ENCODE data around the gene ANKRD16.
"Not testable (repeated sequence)": the region's sequence is repeated elsewhere in the genome, so short reads cannot be mapped to it uniquely, and the experiment has no call there.

Gene ANKRD16

DNA sequence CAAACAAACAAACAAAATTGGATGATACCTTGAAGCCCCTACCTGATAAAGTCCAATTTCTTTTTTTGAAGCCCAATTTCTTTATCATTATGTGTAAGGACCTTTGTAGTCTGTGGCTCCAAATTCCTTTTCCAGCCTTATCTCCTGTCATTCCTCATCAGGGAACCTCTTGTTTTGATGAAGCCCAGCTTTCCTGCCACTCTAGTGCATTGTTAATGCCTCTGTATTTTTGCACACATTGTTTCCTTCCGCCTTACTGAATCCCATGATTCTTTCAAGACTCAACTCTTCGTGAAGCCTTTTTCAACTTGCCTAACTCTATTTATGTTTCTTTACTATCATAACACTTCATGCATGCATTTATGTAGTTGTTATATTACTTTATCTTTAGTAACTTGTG, 3.6 kb upstream of the ANKRD16 start:
- Histone ChIP-seq H3K27me3 (replicated peaks; ENCODE audit: control insufficient read depth, insufficient read depth, low read length) (no peaks in the 10 kb centered on the region), H3K4me1 (ENCODE audit: control insufficient read depth, insufficient read depth, low read length) (peaks cover 27% of the 10 kb centered on the region), H3K36me3 (ENCODE audit: control insufficient read depth, insufficient read depth, low read length, severe bottlenecking) (peaks cover 29% of the 10 kb centered on the region), H3K9ac (ENCODE audit: low read length) (no peak overlapping the region), H3K9me3 (ENCODE audit: control insufficient read depth, low read length) (no peaks in the 10 kb centered on the region), H3K4me3 (ENCODE audit: low read length) (no peak overlapping the region)
- DNase-seq (ENCODE audit: low read depth): no peak

DNA sequence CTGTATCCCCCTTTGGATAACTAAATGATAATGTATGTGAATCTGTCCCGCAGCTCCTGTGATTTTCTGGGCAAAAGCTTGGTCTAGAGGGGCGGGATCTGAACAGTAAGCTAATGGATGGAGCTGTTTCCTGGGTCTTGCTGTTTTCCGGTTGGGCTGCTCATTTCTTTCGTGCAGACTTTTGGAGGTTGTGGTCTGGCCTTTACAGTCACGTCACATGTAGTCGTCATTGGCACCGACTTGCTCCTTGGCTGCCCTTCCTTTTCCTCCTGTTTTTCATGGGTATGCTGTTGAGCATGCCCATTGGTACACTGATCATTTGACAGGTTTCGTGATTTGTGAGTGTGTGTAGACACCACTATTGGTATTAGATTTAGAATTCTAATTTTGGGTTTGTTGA, 2.3 kb upstream of the ANKRD16 start:
- peak overlapping the region; percentile 40 for H3K4me3 ChIP-seq (ENCODE audit: low read length)
- no peak for DNase-seq (ENCODE audit: low read depth)
- no peak overlapping the region for H3K9ac ChIP-seq (ENCODE audit: low read length)
- H3K36me3 ChIP-seq (ENCODE audit: control insufficient read depth, insufficient read depth, low read length, severe bottlenecking): peaks cover 30% of the 10 kb centered on the region
- H3K9me3 ChIP-seq (ENCODE audit: control insufficient read depth, low read length): no peaks in the 10 kb centered on the region
- H3K4me1 ChIP-seq (ENCODE audit: control insufficient read depth, insufficient read depth, low read length): peaks cover 31% of the 10 kb centered on the region
- no peaks in the 10 kb centered on the region for H3K27me3 ChIP-seq (replicated peaks; ENCODE audit: control insufficient read depth, insufficient read depth, low read length)

- H3K9ac ChIP-seq (ENCODE audit: low read length): peak overlapping the region; percentile 82
- H3K4me3 ChIP-seq (ENCODE audit: low read length): peak overlapping the region; percentile 84
- H3K4me1 ChIP-seq (ENCODE audit: control insufficient read depth, insufficient read depth, low read length): peaks cover 31% of the 10 kb centered on the region
- DNase-seq (ENCODE audit: low read depth): no peak
- H3K36me3 ChIP-seq (ENCODE audit: control insufficient read depth, insufficient read depth, low read length, severe bottlenecking): peaks cover 30% of the 10 kb centered on the region
- H3K9me3 ChIP-seq (ENCODE audit: control insufficient read depth, low read length): no peaks in the 10 kb centered on the region
- H3K27me3 ChIP-seq (replicated peaks; ENCODE audit: control insufficient read depth, insufficient read depth, low read length): no peaks in the 10 kb centered on the region
Measured at GRCh38 chr10:5891009-5891408, 1.3 kb upstream of the ANKRD16 start.

DNA sequence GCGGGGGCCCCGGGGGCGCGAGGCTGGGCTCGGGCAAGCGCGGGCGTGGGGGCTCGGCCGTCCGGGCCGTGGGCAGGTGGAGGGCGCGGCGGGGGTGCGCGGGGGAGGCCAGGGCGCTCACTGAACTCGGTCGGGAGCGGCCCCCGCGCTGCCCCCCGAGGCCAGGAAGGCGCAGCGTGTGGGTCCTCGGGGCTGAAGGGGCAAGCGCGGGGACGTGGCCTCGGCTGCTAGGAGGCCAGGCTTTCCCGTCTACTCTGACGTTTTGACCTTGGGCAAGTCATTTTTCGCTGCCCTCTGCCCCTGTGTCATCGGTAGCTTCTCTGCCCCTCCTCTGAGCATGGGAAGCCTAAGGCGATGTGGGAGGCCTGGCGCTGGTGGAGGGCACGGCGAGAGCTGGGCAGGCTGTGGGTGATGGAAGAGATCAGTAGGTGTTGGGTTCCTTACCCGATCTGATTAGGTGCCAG, 791 bp upstream of the ANKRD16 start:
- H3K9ac ChIP-seq (ENCODE audit: low read length): peak overlapping the region; percentile 82
- H3K4me1 ChIP-seq (ENCODE audit: control insufficient read depth, insufficient read depth, low read length): peaks cover 31% of the 10 kb centered on the region
- no peaks in the 10 kb centered on the region for H3K27me3 ChIP-seq (replicated peaks; ENCODE audit: control insufficient read depth, insufficient read depth, low read length)
- H3K9me3 ChIP-seq (ENCODE audit: control insufficient read depth, low read length): no peaks in the 10 kb centered on the region
- peak; percentile 60 for DNase-seq (ENCODE audit: low read depth)
- H3K36me3 ChIP-seq (ENCODE audit: control insufficient read depth, insufficient read depth, low read length, severe bottlenecking): peaks cover 30% of the 10 kb centered on the region
- peak overlapping the region; percentile 84 for H3K4me3 ChIP-seq (ENCODE audit: low read length)

DNA sequence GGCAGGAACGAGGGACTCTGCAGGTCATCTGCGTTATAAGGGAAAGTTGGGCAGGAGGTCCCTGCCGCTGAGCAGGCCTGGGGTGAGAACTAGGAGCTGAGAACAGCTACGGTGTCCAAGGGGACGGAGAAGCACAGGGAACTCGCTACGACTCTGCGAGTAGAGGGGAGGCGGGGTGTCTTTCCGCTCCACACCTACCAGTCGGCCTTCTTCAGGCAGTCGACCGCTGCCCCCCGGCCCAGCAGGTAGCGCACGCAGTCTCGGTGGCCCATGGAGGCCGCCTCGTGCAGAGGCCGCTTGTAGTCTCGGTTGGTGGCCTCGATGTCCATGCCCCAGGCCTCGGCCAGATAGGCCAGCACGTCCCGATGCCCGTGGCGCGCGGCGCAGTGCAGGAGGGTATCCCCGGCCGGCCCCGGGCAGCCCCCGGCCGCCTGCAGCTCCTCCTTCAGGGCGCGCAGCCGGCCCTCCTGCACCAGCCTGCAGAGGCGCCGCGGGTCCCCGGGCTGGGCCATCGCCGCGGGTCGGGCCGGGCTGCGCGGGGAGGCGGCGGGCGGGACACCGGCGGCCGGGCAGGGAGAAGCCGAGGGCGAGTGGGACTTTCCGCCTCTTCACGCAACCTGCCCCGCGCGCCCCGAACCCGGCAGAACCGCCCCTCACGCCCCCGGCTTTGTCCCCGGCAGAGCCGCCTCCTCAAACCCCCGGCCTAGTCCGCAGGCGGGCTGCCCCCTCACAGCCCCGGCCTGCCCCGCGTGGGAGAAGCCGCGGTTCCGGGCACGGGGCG, 660 bp downstream of the ANKRD16 start:
- Histone ChIP-seq H3K4me1 (ENCODE audit: control insufficient read depth, insufficient read depth, low read length) (peaks cover 27% of the 10 kb centered on the region), H3K9me3 (ENCODE audit: control insufficient read depth, low read length) (no peaks in the 10 kb centered on the region), H3K4me3 (ENCODE audit: low read length) (peak overlapping the region; percentile 86), H3K9ac (ENCODE audit: low read length) (peak overlapping the region; percentile 92), H3K27me3 (replicated peaks; ENCODE audit: control insufficient read depth, insufficient read depth, low read length) (no peaks in the 10 kb centered on the region), H3K36me3 (ENCODE audit: control insufficient read depth, insufficient read depth, low read length, severe bottlenecking) (peaks cover 29% of the 10 kb centered on the region)
- DNase-seq (ENCODE audit: low read depth): peak; percentile 65

GRCh38 chr10:5888351-5888750, 1.3 kb downstream of the ANKRD16 start:
- peak; percentile 62 for DNase-seq (ENCODE audit: low read depth)
- H3K9ac ChIP-seq (ENCODE audit: low read length): peak overlapping the region; percentile 92
- H3K4me1 ChIP-seq (ENCODE audit: control insufficient read depth, insufficient read depth, low read length): peaks cover 27% of the 10 kb centered on the region
- no peaks in the 10 kb centered on the region for H3K27me3 ChIP-seq (replicated peaks; ENCODE audit: control insufficient read depth, insufficient read depth, low read length)
- H3K9me3 ChIP-seq (ENCODE audit: control insufficient read depth, low read length): no peaks in the 10 kb centered on the region
- peaks cover 32% of the 10 kb centered on the region for H3K36me3 ChIP-seq (ENCODE audit: control insufficient read depth, insufficient read depth, low read length, severe bottlenecking)
- H3K4me3 ChIP-seq (ENCODE audit: low read length): peak overlapping the region; percentile 86

GRCh38 chr10:5887641-5888040, 2.1 kb downstream of the ANKRD16 start:
- DNase-seq (ENCODE audit: low read depth): no peak
- Histone ChIP-seq H3K36me3 (ENCODE audit: control insufficient read depth, insufficient read depth, low read length, severe bottlenecking) (peaks cover 38% of the 10 kb centered on the region), H3K27me3 (replicated peaks; ENCODE audit: control insufficient read depth, insufficient read depth, low read length) (no peaks in the 10 kb centered on the region), H3K4me1 (ENCODE audit: control insufficient read depth, insufficient read depth, low read length) (peaks cover 27% of the 10 kb centered on the region), H3K9me3 (ENCODE audit: control insufficient read depth, low read length) (no peaks in the 10 kb centered on the region), H3K9ac (ENCODE audit: low read length) (no peak overlapping the region), H3K4me3 (ENCODE audit: low read length) (no peak overlapping the region)

GRCh38 chr10:5887029-5887428, 2.7 kb downstream of the ANKRD16 start:
- Histone ChIP-seq H3K4me3 (ENCODE audit: low read length) (no peak overlapping the region), H3K36me3 (ENCODE audit: control insufficient read depth, insufficient read depth, low read length, severe bottlenecking) (peaks cover 44% of the 10 kb centered on the region), H3K27me3 (replicated peaks; ENCODE audit: control insufficient read depth, insufficient read depth, low read length) (no peaks in the 10 kb centered on the region), H3K4me1 (ENCODE audit: control insufficient read depth, insufficient read depth, low read length) (peaks cover 22% of the 10 kb centered on the region), H3K9ac (ENCODE audit: low read length) (no peak overlapping the region), H3K9me3 (ENCODE audit: control insufficient read depth, low read length) (no peaks in the 10 kb centered on the region)
- DNase-seq (ENCODE audit: low read depth): peak; percentile 2

- no peaks in the 10 kb centered on the region for H3K9me3 ChIP-seq (ENCODE audit: control insufficient read depth, low read length)
- no peak for DNase-seq (ENCODE audit: low read depth)
- no peak overlapping the region for H3K9ac ChIP-seq (ENCODE audit: low read length)
- peaks cover 49% of the 10 kb centered on the region for H3K36me3 ChIP-seq (ENCODE audit: control insufficient read depth, insufficient read depth, low read length, severe bottlenecking)
- H3K27me3 ChIP-seq (replicated peaks; ENCODE audit: control insufficient read depth, insufficient read depth, low read length): no peaks in the 10 kb centered on the region
- no peak overlapping the region for H3K4me3 ChIP-seq (ENCODE audit: low read length)
- peaks cover 10% of the 10 kb centered on the region for H3K4me1 ChIP-seq (ENCODE audit: control insufficient read depth, insufficient read depth, low read length)
Measured at GRCh38 chr10:5885619-5886018, 4.1 kb downstream of the ANKRD16 start.

- no peak for DNase-seq (ENCODE audit: low read depth)
- H3K4me1 ChIP-seq (ENCODE audit: control insufficient read depth, insufficient read depth, low read length): peaks cover under 1% of the 10 kb centered on the region
- no peaks in the 10 kb centered on the region for H3K9me3 ChIP-seq (ENCODE audit: control insufficient read depth, low read length)
- no peak overlapping the region for H3K4me3 ChIP-seq (ENCODE audit: low read length)
- H3K9ac ChIP-seq (ENCODE audit: low read length): no peak overlapping the region
- peaks cover 71% of the 10 kb centered on the region for H3K36me3 ChIP-seq (ENCODE audit: control insufficient read depth, insufficient read depth, low read length, severe bottlenecking)
- no peaks in the 10 kb centered on the region for H3K27me3 ChIP-seq (replicated peaks; ENCODE audit: control insufficient read depth, insufficient read depth, low read length)
Measured at GRCh38 chr10:5882961-5883360, 6.7 kb downstream of the ANKRD16 start.

GRCh38 chr10:5877041-5877440, 12.7 kb downstream of the ANKRD16 start:
- H3K4me3 ChIP-seq (ENCODE audit: low read length); H3K27me3 ChIP-seq (replicated peaks; ENCODE audit: control insufficient read depth, insufficient read depth, low read length); H3K9me3 ChIP-seq (ENCODE audit: control insufficient read depth, low read length); DNase-seq (ENCODE audit: low read depth); H3K9ac ChIP-seq (ENCODE audit: low read length): not testable (repeated sequence)
- Histone ChIP-seq H3K36me3 (ENCODE audit: control insufficient read depth, insufficient read depth, low read length, severe bottlenecking) (peaks cover 42% of the 10 kb centered on the region), H3K4me1 (ENCODE audit: control insufficient read depth, insufficient read depth, low read length) (peaks cover 12% of the 10 kb centered on the region)

Data from adipocyte (in vitro differentiated cells).